Right ventricle myocardium superior (tissue), 1 donor: ENCODE results near the gene AUH. TPM values are rescaled to one million over a fixed set of nuclear protein-coding genes. Genes with fewer than 3 reads are reported as not detected.

Experiments used
- ATAC-seq: fragments of 200-7000 bp; cut with Tn5 transposase; one replicate; pipeline ENCODE4 v1.9.1; 2020; ENCODE audit warnings: mild to moderate bottlenecking; ENCODE audit not compliant: poor library complexity
- DNase-seq: peaks from one replicate; pipeline ENCODE4 v3.0.0-alpha.2; 2020
- intact Hi-C: fragments of 100-400 bp; cut with DNase I; formaldehyde crosslinking; loops from one replicate; pipeline ENCODE4 v1.11.2; 2022
- total RNA-seq: library from RNA; stranded (reverse); fragmentation: NEBNext Ultra II Directional; extraction: Animal tissue kit (Norgen Biotek cat#: 25700); gene quantifications from one replicate; pipeline ENCODE4 v1.2.1, GENCODE V29; 2021
- donor health status: DM: no; HTN: yes; CAD: no; lungs with severe emphysema.

The AUH gene
- total RNA-seq, 1 donor from 2014 or later: 38.5 TPM

DNA sequence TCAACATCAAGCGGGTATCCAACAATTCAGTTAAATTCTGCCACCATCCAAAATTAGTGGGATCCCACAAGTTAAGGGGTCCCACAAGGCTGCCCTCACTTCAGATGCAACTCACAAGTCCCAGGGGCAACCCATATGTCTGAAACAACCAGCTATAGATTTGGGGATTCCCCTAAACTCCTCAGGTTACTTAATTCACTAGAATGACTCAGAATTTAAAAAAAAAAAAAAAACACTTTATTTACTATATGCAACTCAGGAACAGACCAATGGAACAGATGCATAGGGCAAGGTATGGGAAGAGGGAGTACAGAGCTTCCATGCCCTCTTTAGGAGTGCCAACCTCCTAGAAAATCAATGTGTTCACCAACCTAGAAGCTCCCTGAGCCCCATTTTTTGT lies 15.1 kb downstream of the AUH start:
- ATAC-seq (no peak), DNase-seq (no peak)
- intact Hi-C loops: no loop called here

DNA sequence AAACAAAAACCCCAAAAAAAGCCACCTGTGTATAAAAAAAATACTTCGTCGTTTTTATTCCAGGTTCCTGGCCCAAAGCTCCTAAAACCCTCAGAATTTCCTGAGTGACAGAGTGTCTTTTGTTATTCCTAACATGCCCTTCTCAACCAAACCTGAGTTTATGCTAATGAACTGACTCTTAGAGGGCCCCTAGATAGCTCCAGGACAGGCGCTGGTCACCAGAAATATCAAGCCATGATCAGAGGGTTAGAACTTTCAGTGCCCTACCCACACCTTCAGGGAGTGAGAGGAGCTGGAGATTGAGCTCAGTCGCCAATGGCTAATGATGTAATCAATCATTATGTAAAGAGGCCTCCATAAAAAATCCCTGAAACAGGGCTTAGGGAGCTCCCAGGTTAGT lies 15.7 kb downstream of the AUH start:
- ATAC-seq (no peak), DNase-seq (no peak)
- intact Hi-C loops: no loop called here

DNA sequence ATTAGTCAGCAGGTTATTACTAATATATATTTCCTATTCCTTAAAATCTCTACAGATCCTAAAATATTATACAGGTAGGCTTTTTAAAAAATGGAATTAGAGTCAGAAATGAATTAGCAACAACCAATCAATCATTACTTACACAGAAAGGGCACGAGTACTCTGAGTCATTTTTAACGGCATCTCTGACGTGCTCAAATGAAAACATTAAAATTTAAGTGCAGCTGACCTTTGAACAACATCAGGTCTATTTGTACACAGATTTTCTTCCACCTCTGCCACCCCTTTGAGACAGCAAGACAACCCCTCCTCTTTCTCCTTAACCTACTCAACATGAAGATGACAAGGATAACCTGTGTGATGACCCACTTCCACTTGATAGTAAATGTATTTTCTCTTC lies 19.1 kb downstream of the AUH start:
- intact Hi-C loops: no loop called here
- DNase-seq (no peak), ATAC-seq (no peak)

DNA sequence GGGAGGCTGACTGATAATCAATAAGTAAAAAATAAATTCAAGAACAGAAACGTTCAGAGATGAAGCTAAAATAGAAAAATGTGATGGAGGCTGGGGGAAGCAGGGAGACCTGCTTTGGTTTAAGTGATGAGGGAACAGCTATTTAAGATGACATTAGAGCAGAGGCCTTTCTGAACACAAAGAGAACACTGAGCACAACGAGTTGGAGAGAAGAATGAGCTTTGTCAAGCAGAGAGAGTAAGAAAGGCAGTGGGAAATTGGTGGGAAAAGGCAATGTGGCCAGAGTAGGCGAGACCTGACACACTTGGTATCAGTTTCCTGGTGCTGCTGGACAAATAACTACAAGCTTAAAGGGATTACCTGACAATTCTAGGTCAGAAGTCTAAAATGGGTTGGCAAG lies 20.0 kb downstream of the AUH start:
- ATAC-seq: no peak
- no peak for DNase-seq
- intact Hi-C loops: no loop called here

DNA sequence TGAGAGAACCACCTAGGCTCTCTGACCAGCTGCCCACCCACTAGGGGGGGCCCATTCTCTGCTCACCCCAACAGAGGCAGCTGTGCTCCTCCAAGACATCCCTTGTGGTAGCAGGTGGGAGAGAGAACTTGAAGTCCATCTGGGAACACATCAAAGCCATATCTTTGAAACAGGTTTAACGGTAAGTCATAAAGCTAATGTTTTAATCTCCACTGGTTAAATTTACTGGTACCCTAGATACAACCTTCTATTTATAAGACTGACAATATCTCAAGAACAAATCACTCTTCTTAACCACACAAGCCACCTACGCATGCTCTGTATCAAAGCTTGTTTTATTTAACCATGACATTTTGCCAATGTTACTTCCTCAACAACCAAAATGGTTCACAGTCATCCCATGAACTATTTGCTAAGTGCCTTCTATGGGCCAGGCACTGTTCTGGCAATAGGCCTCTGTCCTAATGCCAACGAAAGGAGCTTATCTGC lies 20.4 kb downstream of the AUH start:
- peak; percentile 36 for ATAC-seq
- intact Hi-C loops: no loop called here
- no peak for DNase-seq

DNA sequence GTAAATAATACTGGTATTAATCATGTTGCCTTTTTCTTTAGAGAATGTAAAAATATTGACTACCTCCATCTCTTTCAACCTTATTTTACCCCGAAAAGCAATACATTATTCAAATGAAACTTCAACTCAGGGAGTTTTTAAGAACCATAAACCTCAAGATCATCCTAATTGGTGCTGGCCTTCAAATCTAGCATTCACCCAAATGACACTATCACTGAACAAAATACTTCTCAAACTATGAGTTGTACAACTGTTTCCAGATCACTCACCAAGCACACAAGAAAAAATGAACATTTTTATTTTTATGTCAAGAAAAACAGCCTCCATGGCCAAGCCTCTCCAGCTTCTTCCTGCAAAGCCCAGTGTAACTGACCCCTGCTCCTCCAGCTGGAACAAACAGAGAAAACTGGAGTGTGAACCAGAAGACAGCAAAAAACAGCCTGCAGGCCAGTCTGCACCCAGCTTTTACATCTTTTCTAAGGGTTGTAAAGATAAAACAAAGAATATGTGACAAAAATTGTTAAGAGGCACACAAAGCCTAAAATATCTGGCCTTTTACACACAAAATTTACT lies 21.2 kb downstream of the AUH start:
- DNase-seq (no peak), ATAC-seq (no peak)
- intact Hi-C loops: no loop called here

DNA sequence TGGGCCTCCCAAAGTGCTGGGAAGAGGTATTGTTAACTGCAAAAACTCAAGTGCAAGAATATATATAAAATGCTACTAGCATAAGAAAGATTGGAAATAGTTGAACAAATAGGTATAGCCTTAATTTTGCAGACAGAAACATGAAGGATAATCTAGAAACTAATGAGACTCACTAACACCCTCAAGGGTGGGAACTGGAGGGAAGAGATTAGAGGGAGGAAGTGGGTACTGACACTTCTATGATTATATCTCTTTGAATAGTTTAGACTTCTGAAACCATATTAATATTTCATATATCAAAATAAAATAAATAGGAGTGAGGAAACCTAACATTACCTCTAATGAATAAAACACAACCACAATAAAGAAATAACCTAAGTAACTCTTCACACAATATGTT lies 23.0 kb downstream of the AUH start:
- ATAC-seq: no peak
- intact Hi-C loops: no loop called here
- DNase-seq: no peak

DNA sequence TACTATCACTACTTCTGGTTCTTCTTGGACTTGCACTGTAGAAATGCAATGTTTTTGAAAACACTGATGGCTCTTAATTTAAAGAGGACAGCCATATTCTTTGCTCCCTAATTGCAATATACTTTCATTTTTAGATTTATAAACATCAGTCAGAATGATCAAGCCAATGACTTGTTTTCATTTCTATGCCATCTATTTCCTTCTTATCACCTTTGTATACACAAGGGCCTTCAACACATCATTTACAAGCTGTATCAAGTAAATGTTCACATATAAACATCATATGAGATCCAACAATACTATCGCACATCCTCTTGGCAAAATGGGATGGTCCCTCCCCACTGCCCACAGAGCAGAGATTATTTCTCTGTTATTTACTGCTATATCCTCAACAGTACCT lies 24.9 kb downstream of the AUH start:
- ATAC-seq: no peak
- intact Hi-C loops: no loop called here

DNA sequence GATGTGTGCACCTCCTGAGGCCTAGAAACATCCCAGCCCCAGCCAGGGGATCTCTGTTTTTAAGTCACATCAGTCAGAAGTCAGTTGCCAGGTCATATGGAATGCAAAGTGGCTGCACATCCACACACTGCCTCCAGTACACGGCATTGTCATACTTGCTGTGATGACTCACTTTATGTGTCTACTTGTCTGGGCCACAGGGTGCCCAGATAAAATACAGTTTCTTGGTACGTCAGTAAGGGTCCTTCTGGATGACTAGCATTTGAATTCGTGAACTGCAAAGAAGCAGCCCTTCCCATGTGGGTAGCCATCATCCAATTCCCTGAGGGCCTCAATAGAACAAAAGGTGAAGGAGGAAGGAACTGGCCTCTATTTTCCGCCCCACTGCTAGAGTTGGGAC lies 27.7 kb downstream of the AUH start:
- no peak for DNase-seq
- peak; percentile 22 for ATAC-seq
- intact Hi-C loops: no loop called here

More for the DNA sequence above, 24.9 kb downstream of the AUH start:
- no peak for DNase-seq

DNA sequence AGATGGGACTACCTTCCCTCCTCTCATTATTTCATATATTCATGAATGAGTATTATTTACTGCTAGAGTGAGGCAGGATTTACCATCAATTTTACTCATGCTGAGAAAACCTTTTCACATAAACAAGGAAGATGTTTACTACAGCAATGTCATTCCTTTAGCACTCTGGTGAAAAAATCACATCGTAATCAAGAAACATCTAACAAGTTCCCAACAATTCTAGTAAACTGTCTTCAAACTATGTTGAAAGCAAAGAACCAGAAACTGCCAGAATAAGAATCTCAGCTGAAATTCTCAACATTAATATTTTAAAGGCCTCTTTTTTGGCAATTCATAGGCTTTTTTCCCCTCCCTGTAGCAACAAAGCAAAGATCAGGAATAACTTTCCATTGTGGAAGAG lies 28.2 kb downstream of the AUH start:
- no peak for ATAC-seq
- DNase-seq: no peak
- intact Hi-C loops: no loop called here

DNA sequence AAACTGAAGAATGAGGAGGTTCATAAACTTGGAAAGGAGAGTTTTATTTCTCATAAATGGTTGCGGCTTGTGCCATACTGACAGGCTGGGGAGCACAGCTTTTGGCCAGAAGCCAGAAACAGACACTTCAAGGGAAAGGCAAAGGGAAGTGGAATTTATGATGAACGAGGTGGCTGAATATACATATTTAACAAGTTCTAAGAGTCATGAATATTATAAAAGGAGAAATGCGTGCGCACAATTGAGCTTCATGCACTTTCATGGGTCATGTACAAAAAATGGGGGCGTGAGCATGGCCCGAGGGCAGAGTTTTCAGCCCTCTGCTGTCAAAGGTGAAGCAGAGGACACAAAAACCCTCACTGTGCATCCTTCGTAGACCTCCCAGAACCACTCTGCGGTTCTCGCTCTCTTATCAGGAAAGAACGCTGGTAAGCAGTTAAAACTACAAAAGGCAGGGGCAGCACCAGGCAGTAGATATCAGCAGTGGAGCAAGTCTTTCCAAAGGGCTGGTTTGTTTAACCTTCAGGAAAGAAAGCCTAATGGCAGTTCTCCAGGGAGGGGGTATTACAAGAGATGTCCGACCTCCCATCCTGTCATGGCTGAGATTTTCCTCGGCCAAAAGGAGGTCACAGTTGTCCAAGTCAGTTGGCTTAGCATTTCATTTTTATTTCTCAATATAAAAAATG lies 29.0 kb downstream of the AUH start:
- ATAC-seq (peak; percentile 43), DNase-seq (no peak)
- intact Hi-C loops: no loop called here

DNA sequence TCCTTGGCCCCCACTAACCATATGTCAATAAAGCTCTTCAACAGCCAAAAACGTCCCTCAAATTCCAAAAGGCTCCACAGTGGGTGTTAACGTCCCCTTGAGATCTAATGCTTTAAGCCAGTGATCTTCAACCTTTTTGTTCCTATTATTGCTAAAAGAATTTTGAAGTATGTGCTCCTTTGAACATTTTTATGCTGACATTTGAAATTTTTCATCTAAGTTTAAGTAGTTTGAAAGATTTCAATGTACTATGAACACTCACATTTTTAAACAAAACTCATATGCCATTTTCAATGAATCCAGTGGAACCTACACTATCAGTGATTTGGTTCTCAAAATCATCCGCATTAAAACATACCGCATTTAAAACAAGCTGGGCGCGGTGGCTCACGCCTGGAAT lies 29.9 kb downstream of the AUH start:
- no peak for DNase-seq
- ATAC-seq: no peak
- intact Hi-C loops: no loop called here

DNA sequence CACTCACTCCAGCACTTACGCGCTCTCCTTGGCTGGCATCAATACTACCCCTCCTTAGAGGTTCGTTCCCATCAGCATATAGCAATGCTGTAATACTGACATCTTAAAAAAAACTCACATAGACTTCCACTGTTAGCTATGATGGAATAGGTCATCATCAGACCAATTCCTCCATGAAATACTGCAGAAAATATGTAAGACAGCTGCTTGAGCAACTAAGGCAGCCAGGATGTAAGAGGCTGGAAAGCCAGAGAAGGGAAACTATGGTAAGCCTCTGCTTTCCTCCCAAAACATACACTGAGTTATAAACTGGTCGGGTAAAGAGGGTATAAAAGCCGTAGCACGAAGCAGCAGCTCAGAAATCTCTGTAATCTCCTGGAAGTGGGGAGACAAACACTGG lies 33.5 kb downstream of the AUH start:
- intact Hi-C loops: no loop called here
- no peak for DNase-seq
- ATAC-seq: no peak

DNA sequence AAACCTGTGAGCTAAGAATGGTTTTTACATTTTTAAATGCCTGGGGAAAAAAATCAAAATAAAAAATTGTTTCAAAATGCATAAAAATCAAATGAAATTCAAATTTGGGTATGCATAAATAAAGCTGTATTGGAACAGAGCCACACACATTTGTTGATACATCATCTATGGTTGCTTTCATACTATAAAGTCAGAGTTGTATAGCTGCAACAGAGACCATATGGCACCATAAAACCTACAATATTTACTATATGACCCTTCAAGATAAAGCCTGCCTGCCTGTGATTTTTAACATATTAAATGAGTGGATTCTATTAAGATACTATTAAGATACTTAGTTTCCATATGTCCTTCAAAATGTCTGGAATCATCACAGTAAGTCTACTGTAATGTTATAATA lies 40.0 kb downstream of the AUH start:
- no peak for ATAC-seq

DNA sequence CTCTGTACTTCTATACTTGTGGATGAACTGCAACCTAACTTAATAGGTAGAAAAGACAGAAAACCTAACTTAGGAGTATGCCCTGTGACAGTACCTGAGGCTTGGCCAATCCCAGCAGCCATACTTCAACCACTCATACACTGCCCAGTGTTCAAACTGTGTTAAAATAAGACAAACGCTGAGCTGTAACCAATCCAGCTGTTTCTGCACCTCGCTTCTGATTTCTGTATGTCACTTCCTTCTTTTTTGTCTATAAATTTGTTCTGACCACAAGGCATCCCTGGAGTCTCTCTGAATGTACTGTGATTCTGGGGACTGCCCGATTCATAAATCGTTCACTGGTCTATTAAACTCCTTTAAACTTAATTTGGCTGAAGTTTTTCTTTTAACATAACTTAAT lies 41.4 kb downstream of the AUH start:
- ATAC-seq (no peak), DNase-seq (no peak)
- intact Hi-C loops: no loop called here

More for the DNA sequence above, 40.0 kb downstream of the AUH start:
- no peak for DNase-seq
- intact Hi-C loops: no loop called here

DNA sequence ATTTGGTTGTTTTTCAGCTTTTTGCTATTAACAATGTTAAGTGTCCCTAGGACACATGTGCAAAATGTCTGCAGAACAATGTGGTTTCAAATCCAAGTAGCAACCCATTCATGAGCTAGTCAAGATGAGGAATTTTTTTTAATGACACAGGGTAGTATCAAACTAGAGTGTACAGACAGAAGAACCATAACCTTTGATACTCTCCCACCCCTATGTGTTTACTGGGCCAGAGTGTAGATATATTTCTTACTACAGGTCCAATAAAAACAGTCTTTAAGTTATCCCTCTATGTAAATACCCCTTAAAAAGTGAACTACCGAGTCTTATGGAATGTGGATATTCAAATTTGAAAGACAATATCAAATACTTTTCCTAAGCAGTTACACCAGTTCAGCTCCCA lies 45.6 kb downstream of the AUH start:
- no peak for DNase-seq
- no peak for ATAC-seq
- intact Hi-C loops: no loop called here

DNA sequence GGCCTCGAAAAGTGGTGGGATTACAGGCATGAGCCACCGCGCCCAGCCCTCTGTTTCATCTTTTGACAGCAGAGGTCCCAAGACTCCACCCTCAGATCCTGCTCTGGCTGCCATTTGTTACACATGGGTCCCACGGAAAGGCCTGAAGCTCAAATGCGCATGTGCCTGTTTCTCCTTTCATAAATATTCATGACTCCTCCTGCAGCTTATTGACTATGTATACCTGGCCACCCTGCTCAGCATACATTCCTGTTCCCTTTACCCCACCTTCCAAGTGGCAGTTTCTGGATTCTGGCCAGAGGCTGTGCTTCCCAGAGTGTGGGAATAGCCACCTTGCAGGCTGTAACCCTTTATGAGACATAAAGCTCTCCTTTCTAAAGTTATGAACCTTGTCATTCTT lies 46.5 kb downstream of the AUH start:
- DNase-seq (no peak), ATAC-seq (peak; percentile 53)
- intact Hi-C loops: no loop called here

DNA sequence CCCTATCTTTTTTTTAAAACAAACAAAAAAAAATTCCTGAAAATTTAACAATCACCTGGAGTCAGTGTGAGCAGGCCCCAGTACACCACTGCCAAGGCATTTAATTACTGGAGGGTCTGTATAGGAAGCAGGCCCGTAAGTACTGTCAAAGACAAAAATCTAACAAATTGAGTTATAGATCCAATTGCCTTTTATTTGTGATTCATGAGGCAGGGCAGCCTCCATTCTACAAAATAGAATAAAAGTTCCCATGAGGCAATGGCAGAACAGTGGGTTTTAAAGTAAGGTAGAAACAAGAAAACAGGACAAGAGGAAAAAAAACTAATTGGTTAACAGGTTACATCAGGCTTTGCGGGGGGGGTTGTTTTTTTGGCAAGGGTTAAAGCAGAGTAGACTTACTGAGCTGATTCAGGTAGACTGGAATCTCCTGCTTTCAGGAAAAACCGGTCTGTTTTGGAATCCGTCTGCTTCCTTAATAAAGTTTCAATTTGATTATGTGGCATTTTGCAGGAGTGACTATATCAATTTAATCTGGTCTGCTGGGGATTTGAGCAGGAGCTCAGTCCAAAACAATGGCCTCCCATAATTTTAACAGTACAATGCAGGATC lies 48.9 kb downstream of the AUH start:
- no peak for ATAC-seq
- intact Hi-C loops: no loop called here
- no peak for DNase-seq

DNA sequence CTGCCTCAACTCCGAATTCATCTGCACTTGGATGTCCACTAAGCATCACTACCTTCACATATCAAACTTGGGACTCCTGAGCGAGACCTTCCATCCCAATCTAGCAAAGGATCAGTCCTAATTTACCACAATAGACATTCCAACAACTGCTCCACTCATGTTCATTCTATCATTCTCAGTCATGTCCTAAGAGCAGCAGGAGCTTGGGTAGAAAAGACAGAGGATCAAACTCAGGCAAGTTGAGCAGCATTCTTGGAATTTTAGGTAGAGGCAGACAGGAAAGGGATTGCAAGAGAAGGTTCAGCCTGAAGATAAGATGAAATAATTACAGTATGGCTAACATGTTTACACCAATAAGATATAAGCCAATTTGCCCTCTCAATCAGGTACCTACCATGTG lies 51.7 kb downstream of the AUH start:
- intact Hi-C loops: no loop called here
- ATAC-seq (no peak), DNase-seq (no peak)

DNA sequence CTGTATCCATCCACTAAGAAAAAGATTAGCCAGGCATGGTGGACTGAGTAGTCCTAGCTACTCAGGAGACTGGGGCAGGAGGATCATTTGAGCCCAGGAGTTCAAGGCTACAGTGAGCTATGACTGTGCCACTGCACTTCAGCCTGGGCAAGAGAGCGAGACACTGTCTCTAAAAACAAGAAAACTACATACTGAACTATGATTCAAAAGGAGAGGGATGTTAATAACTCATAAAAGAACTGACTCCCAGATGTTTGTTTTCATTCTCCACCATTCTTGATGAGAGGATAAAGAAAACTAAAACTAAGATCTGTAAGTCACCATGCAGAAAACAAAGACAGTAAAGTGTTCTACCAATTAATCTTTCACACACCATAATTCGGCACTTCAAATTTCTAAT lies 53.5 kb downstream of the AUH start:
- DNase-seq (no peak), ATAC-seq (no peak)
- intact Hi-C loops: no loop called here
